CD8-positive, alpha-beta memory T cell (primary cell): Measurements from ENCODE around the gene MSH2. TPM values are rescaled to one million over a fixed set of nuclear protein-coding genes. Genes with fewer than 3 reads are reported as not detected.
"Not testable (repeated sequence)": the region's sequence is repeated elsewhere in the genome, so short reads cannot be mapped to it uniquely, and the experiment has no call there.

Experiments
- CTCF ChIA-PET: fragments of 350-600 bp; sonication (Branson Sonifier 250); formaldehyde crosslinking; loops from one replicate; lab custom pipeline; 2021; ENCODE audit warnings: antibody characterized with exemption; lab: Charles Lee
- POLR2A ChIA-PET: fragments of 350-600 bp; sonication (Branson Sonifier 250); formaldehyde crosslinking; loops from one replicate; lab custom pipeline; 2021; ENCODE audit warnings: antibody characterized with exemption; lab: Charles Lee
- DNase-seq, 5 donors: peaks; one replicate each; pipeline versions ENCODE4 v3.0.0 to v3.0.0-alpha.2; 2020 to 2022; ENCODE audit warnings: mixed read lengths in 1 of 5
- H3K27ac ChIP-seq: one replicate; pipeline ENCODE4 v1.7.0; 2013; ENCODE audit warnings: low read depth, mild to moderate bottlenecking, low read length, moderate library complexity
- H3K27me3 ChIP-seq: 2 replicates; pipeline ENCODE4 v1.7.0; 2013; ENCODE audit warnings: low read length, mild to moderate bottlenecking; ENCODE audit not compliant: insufficient read depth, poor library complexity, severe bottlenecking
- H3K36me3 ChIP-seq: 2 replicates; pipeline ENCODE4 v1.7.0; 2013; ENCODE audit warnings: mild to moderate bottlenecking, low read length, moderate library complexity; ENCODE audit not compliant: insufficient read depth
- H3K4me1 ChIP-seq: 2 replicates; pipeline ENCODE4 v1.7.0; 2013; ENCODE audit warnings: mild to moderate bottlenecking, low read length, moderate library complexity; ENCODE audit not compliant: insufficient read depth
- H3K4me3 ChIP-seq: 2 replicates; pipeline ENCODE4 v1.7.0; 2013; ENCODE audit warnings: mild to moderate bottlenecking, low read length
- H3K9me3 ChIP-seq: 2 replicates; pipeline ENCODE4 v1.7.0; 2013; ENCODE audit warnings: mild to moderate bottlenecking, low read length
- H3K27ac Mint-ChIP-seq, 8 donors: one replicate each; pipeline ENCODE4 v1.8.0; 2020 to 2021; ENCODE audit warnings: mixed read lengths in 8 of 8, mild to moderate bottlenecking in 6 of 8, inconsistent platforms in 3 of 8, moderate library complexity in 3 of 8
- H3K27me3 Mint-ChIP-seq, 2 donors: one replicate each; pipeline ENCODE4 v1.8.0; 2020 to 2021; ENCODE audit warnings: mixed read lengths in 2 of 2, mild to moderate bottlenecking in 1 of 2, moderate library complexity in 1 of 2
- H3K36me3 Mint-ChIP-seq, 3 donors: one replicate each; pipeline ENCODE4 v1.8.0; 2020 to 2021; ENCODE audit warnings: mixed read lengths in 3 of 3, inconsistent platforms in 1 of 3, mild to moderate bottlenecking in 1 of 3
- H3K4me1 Mint-ChIP-seq, 3 donors: one replicate each; pipeline ENCODE4 v1.8.0; 2020 to 2021; ENCODE audit warnings: mixed read lengths in 3 of 3, inconsistent platforms in 1 of 3, mild to moderate bottlenecking in 1 of 3
- H3K4me3 Mint-ChIP-seq, 7 donors: one replicate each; pipeline ENCODE4 v1.8.0; 2020 to 2021; ENCODE audit warnings: mixed read lengths in 7 of 7, mild to moderate bottlenecking in 6 of 7, moderate library complexity in 4 of 7, inconsistent platforms in 2 of 7
- H3K9me3 Mint-ChIP-seq, 5 donors: one replicate each; pipeline ENCODE4 v1.8.0; 2020 to 2022; ENCODE audit warnings: mixed read lengths in 5 of 5, mild to moderate bottlenecking in 3 of 5, moderate library complexity in 2 of 5, inconsistent platforms in 1 of 5
- polyA plus RNA-seq: library from polyadenylated mRNA; unstranded; fragments of 300-500 nt; fragmentation: Illumina TruSeq; gene quantifications from one replicate; pipeline ENCODE4 v1.2.3, GENCODE V29; 2021
- total RNA-seq, 2 experiments: library from RNA; stranded (reverse); gene quantifications; one replicate each; pipeline ENCODE4 v1.2.3, GENCODE V29; 2021

The MSH2 gene
- total and polyA plus RNA-seq, 3 experiments from 2014 or later, result 25.4 to 60.6 (median 58.5) TPM

- Mint-ChIP-seq H3K36me3 (peaks cover 0 to 11% (median 1%) of the 10 kb centered on the region in 3 donors), H3K4me3 (no peak overlapping the region), H3K9me3 (peaks cover 3 to 9% (median 5%) of the 10 kb centered on the region in 5 donors), H3K27me3 (peaks cover 0 to 1% of the 10 kb centered on the region in 2 donors), H3K4me1 (no peaks in the 10 kb centered on the region), H3K27ac (no peak overlapping the region)
- no peak for DNase-seq
- Histone ChIP-seq H3K4me3 (no peak overlapping the region), H3K4me1 (no peaks in the 10 kb centered on the region), H3K36me3 (no peaks in the 10 kb centered on the region), H3K27me3 (no peaks in the 10 kb centered on the region), H3K9me3 (no peaks in the 10 kb centered on the region), H3K27ac (no peak overlapping the region)
- CTCF ChIA-PET, result no interaction called here
- POLR2A ChIA-PET, result no interaction called here
Observed at GRCh38 chr2:47494267-47495130, 91.5 kb downstream of the MSH2 start.

GRCh38 chr2:47497843-47498460, 95.0 kb downstream of the MSH2 start:
- H3K4me1 Mint-ChIP-seq, result peaks cover 0 to 4% (median 4%) of the 10 kb centered on the region in 3 donors
- CTCF ChIA-PET, result no interaction called here

GRCh38 chr2:47499093-47499492, 96.1 kb downstream of the MSH2 start:
- H3K36me3 ChIP-seq, result no peaks in the 10 kb centered on the region
- POLR2A ChIA-PET, result no interaction called here

More at GRCh38 chr2:47497843-47498460, 95.0 kb downstream of the MSH2 start:
- Histone ChIP-seq H3K4me3 (no peak overlapping the region), H3K27me3 (no peaks in the 10 kb centered on the region), H3K4me1 (no peaks in the 10 kb centered on the region), H3K9me3 (no peaks in the 10 kb centered on the region), H3K36me3 (no peaks in the 10 kb centered on the region), H3K27ac (no peak overlapping the region)
- H3K27ac Mint-ChIP-seq, result no peak overlapping the region
- POLR2A ChIA-PET, result no interaction called here
- H3K4me3 Mint-ChIP-seq, result no peak overlapping the region
- no peak for DNase-seq
- H3K9me3 Mint-ChIP-seq, result peaks cover 0 to 22% (median 13%) of the 10 kb centered on the region in 5 donors
- H3K36me3 Mint-ChIP-seq, result peaks cover 0 to 25% (median 5%) of the 10 kb centered on the region in 3 donors
- H3K27me3 Mint-ChIP-seq, result peaks cover 5 to 6% of the 10 kb centered on the region in 2 donors

GRCh38 chr2:47499621-47500309, 96.8 kb downstream of the MSH2 start:
- CTCF ChIA-PET, result no interaction called here

More at GRCh38 chr2:47499093-47499492, 96.1 kb downstream of the MSH2 start:
- Mint-ChIP-seq H3K27ac (no peak overlapping the region), H3K27me3 (peaks cover 8% of the 10 kb centered on the region in 2 donors), H3K4me3 (no peak overlapping the region), H3K9me3 (peaks cover 0 to 22% (median 15%) of the 10 kb centered on the region in 5 donors), H3K4me1 (peaks cover 0 to 4% (median 4%) of the 10 kb centered on the region in 3 donors), H3K36me3 (peaks cover 0 to 25% (median 3%) of the 10 kb centered on the region in 3 donors)
- no peaks in the 10 kb centered on the region for H3K27me3 ChIP-seq
- no peak for DNase-seq
- H3K9me3 ChIP-seq, result no peaks in the 10 kb centered on the region
- H3K4me3 ChIP-seq, result no peak overlapping the region
- no peaks in the 10 kb centered on the region for H3K4me1 ChIP-seq
- no peak overlapping the region for H3K27ac ChIP-seq
- CTCF ChIA-PET, result no interaction called here

GRCh38 chr2:47501374-47502200, 98.6 kb downstream of the MSH2 start:
- Histone ChIP-seq H3K9me3 (peaks cover 6% of the 10 kb centered on the region), H3K27ac (no peak overlapping the region), H3K4me1 (no peaks in the 10 kb centered on the region), H3K4me3 (no peak overlapping the region), H3K36me3 (no peaks in the 10 kb centered on the region), H3K27me3 (no peaks in the 10 kb centered on the region)
- Mint-ChIP-seq H3K36me3 (peaks cover 0 to 46% (median 8%) of the 10 kb centered on the region in 3 donors), H3K9me3 (peaks cover 4 to 38% (median 23%) of the 10 kb centered on the region in 5 donors), H3K27me3 (peaks cover 10 to 23% of the 10 kb centered on the region in 2 donors), H3K4me3 (no peak overlapping the region), H3K4me1 (peaks cover 0 to 4% (median 4%) of the 10 kb centered on the region in 3 donors), H3K27ac (peak overlapping the region in 2 of 8 donors; percentile 3 to 11)
- peak in 1 of 5 donors; percentile 10 for DNase-seq
- CTCF ChIA-PET, result no interaction called here
- POLR2A ChIA-PET, result no interaction called here

More at GRCh38 chr2:47499621-47500309, 96.8 kb downstream of the MSH2 start:
- Mint-ChIP-seq H3K4me3 (no peak overlapping the region), H3K27ac (no peak overlapping the region), H3K27me3 (peaks cover 7 to 13% of the 10 kb centered on the region in 2 donors), H3K9me3 (peaks cover 0 to 26% (median 19%) of the 10 kb centered on the region in 5 donors), H3K4me1 (peaks cover 0 to 4% (median 4%) of the 10 kb centered on the region in 3 donors), H3K36me3 (peaks cover 0 to 31% (median 6%) of the 10 kb centered on the region in 3 donors)
- no peaks in the 10 kb centered on the region for H3K4me1 ChIP-seq
- H3K27ac ChIP-seq, result no peak overlapping the region
- no peak overlapping the region for H3K4me3 ChIP-seq
- no peak for DNase-seq
- H3K27me3 ChIP-seq, result no peaks in the 10 kb centered on the region
- POLR2A ChIA-PET, result no interaction called here
- no peaks in the 10 kb centered on the region for H3K9me3 ChIP-seq
- no peaks in the 10 kb centered on the region for H3K36me3 ChIP-seq

GRCh38 chr2:47502498-47502897, 99.5 kb downstream of the MSH2 start:
- H3K4me3 Mint-ChIP-seq, H3K4me1 ChIP-seq, CTCF ChIA-PET, H3K27me3 ChIP-seq, POLR2A ChIA-PET, H3K4me3 ChIP-seq, H3K27ac ChIP-seq, H3K27ac Mint-ChIP-seq, H3K9me3 ChIP-seq, H3K36me3 ChIP-seq, DNase-seq, H3K4me1 Mint-ChIP-seq: not testable (repeated sequence)
- peaks cover 4 to 38% (median 23%) of the 10 kb centered on the region in 5 donors for H3K9me3 Mint-ChIP-seq
- H3K27me3 Mint-ChIP-seq, result peaks cover 11 to 23% of the 10 kb centered on the region in 2 donors
- peaks cover 0 to 43% (median 8%) of the 10 kb centered on the region in 3 donors for H3K36me3 Mint-ChIP-seq

- CTCF ChIA-PET, result no interaction called here
- H3K4me3 Mint-ChIP-seq, result no peak overlapping the region
- H3K4me1 ChIP-seq, result no peaks in the 10 kb centered on the region
- H3K9me3 Mint-ChIP-seq, result peaks cover 4 to 34% (median 23%) of the 10 kb centered on the region in 5 donors
- H3K27me3 ChIP-seq, result no peaks in the 10 kb centered on the region
- POLR2A ChIA-PET, result no interaction called here
- H3K27me3 Mint-ChIP-seq, result peaks cover 11 to 27% of the 10 kb centered on the region in 2 donors
- H3K27ac Mint-ChIP-seq, result no peak overlapping the region
- H3K36me3 ChIP-seq, result no peaks in the 10 kb centered on the region
- H3K36me3 Mint-ChIP-seq, result peaks cover 0 to 38% (median 8%) of the 10 kb centered on the region in 3 donors
- DNase-seq, result no peak
- H3K9me3 ChIP-seq, result peaks cover 6% of the 10 kb centered on the region
- H3K4me3 ChIP-seq, result no peak overlapping the region
- peaks cover 0 to 4% (median 4%) of the 10 kb centered on the region in 3 donors for H3K4me1 Mint-ChIP-seq
- H3K27ac ChIP-seq, result no peak overlapping the region
Observed at GRCh38 chr2:47503481-47504070, 100.6 kb downstream of the MSH2 start.
